Amniotic epithelial cell (primary cell): ENCODE measurements around the gene SRL.
"Not testable (repeated sequence)": the region's sequence is repeated elsewhere in the genome, so short reads cannot be mapped to it uniquely, and the experiment has no call there.

Experiments used
- DNase-seq: peaks from one replicate; pipeline ENCODE4 v3.0.0-alpha.2; 2010; ENCODE audit warnings: low read depth

Gene SRL

DNA sequence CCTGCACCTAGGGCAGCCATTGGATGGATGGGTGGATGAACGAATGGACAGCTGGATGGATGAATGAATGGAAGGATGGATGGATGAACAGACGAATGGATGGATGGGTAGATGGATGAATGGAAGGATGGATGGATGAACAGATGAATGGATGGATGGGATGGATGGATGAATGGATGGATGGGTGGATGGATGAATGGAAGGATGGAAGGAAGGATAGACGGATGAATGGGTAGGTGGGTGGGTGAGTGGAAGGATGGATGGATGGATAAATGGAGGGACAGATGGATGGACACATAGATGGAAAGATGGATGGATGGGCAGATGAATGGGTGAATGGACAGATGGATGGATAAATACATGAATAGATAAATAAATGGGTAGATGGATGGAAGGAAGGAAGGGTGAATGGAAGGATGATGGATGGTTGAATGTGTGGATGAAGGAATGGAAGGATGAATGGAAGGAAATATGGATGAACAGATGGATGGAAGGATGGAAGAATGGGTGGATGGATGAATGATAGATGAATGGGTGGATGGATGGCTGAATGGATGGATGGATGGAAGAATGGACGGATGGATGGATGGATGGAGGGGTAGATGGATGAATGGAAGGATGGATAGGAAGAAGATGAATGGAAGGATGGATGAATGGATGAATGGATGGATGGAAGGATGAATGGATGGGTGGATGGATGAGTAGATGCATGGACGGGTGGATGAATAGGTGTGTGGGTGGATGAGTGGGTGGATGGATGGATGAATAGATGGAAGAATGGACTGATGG, 15.4 kb downstream of the SRL start:
- no peak for DNase-seq

DNA sequence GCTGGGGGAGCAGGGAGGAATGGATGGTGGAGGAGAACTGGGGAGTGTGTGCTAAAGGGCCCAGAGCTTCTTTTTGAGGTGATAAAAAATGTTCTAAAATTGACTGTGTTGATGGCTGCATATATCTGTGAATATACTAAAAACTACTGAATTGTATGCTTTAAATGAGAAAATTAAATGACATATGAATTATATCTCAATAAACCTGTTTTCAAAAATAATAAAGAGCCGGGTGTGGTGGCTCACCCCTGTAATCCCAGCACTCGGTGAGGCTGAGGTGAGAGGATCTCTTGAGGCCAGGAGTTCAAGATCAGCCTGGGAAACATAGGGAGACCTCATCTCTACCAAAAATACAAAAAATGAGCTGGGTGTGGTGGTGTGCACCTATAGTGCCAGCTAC, 16.8 kb downstream of the SRL start:
- DNase-seq: no peak

DNA sequence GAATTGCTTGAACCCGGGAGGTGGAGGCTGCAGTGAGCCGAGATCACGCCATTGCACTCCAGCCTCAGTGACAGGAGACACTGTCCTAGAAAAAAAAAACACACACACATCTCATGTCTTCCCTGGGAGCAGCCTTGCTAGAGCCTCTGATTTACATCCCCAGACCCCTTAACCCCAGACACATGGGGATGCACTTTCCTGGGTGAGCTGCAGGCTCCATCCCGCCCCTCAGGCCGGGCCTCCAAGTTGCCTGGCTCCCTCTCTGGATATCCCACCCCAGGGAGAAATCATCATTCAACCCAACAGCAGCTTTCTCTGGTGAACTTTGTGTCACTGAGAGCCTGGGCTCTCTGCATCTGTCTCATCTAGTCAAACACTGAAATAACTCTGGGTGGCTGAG, 21.5 kb downstream of the SRL start:
- DNase-seq: no peak

DNA sequence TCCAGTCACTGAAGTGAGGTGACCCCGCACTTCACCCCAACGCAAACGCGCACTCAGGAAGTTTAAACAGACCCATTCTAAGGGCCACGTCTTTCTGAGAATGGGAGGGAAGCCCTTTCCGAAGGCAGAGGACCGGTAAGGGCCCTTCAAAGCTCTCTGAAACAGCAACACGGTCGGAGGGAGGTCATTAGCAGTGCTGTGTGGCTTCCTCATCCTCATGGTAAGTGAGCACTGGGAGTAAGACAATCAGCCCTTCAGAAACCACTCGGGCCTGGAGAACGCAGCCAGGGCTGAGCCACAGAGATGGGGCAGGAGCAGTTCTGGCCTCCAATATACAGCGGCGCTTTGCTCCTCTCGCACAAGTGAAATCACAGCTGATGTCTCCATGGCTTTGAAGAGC, 23.7 kb downstream of the SRL start:
- DNase-seq: no peak

DNA sequence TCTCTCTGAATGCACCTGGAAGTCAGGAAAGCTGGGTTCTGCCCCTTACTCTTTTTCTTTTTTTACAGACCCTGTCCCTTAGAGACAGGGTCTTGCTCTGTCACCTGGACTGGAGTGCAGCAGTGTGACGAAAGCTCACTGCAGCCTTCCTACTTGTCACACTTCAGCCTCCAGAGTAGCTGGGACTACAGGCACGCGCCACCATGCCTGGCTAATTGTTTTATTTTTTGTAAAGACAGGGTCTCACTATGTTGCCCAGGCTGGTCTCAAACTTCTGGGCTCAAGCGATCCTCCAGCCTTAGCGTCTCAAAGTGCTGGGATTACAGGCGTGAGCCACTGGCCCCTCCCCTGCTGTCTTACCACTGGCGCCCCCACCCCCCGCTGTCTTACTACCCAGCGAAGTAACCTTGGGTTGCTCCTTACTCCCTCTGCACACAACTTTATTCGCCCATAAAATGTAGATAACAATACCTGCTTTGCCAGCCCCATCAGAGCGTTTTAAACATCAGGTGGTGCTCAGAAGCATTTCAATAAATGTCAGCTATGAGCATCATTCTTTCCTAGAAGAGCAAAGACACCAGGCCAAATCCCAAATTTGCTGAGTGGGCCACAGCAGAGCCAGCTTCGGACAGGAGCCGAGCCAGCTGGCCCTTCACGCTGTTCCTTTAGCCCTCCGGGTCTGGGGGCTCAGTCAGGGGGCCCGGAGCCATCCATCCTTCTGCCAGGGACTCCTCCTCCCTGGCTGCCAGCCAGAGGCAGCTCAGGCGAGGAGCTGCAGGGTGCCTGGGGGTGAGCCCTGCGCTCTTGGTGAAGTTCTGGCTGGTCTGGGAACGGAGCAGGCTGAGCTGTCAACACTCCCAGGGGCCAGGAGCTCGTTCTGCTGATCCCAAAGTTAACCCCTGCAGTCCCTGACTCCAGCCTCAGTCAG, 24.4 kb downstream of the SRL start:
- no peak for DNase-seq

DNA sequence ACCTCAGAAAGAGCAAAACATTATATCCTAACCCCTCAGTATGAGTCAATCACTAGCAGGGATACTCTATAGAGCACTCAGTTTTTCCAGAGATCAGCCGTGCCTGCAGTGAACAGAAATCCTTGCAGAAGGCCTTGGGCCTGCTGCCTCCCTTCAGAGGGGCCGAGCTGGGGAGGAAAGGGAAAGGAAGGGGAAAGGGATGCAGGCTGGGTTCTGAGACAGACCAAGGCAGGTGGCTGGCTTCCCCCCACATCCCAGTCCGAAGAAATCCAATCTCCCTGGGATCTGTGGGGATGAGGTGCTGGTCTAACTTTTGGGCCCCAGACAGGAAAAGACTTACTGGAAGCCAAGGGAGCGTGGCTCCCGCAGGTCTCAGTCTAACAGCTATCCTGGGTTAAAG, 25.3 kb downstream of the SRL start:
- DNase-seq: no peak

DNA sequence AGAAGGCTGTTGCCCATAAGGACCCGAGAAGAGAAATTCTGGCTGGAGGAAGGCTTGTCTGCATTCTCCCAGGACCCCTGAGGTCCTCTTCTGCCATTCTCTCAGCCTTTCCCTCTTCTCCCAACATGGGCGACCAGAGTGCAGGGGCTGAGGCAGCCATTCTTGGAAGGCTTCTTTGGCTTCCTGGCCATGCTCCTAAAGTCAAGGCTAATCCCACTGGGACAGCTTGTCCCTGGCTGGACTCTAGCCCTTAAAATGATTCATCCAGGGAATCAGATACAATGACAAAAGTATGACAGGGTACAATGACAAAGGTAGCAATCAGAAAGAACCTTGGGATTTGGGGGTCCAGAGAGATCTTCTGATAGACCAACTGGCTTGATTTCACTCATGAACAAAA, 26.8 kb downstream of the SRL start:
- no peak for DNase-seq

DNA sequence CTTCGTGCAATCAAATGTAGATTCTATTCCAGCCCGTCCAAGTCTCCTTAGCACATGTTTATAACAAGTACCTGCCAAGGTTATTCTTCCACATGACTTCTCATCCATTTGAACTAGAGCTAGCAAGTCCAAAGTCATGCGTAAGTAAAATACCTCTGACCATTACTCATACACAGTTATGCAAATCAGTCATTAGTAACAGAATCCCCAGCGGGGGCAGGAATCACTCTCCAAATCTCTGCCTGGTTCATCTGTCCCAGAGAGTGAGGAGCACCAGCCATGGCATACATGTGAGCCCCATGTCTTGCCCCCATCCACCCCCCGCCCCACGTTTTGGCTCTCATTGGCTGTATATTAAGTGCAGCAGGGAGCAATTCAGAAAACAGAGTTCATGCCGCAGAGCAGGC, 27.7 kb downstream of the SRL start:
- DNase-seq: peak; percentile 92

DNA sequence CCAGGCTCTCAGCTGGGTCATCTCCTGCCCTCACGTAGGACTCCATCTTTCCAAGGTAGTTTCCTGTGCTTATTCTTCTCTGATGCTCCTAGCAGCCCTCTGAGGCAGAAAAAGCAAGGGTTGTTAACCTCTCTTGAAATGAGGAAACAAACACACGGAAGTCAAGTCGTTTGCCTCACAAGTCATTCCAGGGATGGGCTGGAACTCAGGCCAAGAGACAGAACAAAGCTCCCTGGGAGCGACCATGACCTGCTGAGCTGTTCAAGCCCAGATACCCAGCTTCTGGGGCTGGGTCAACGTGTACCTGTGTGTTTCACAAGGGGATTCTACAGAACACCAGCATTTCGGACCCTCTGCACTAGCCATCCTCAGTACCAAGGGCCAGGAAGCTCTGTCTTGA, 28.1 kb downstream of the SRL start:
- DNase-seq: no peak

DNA sequence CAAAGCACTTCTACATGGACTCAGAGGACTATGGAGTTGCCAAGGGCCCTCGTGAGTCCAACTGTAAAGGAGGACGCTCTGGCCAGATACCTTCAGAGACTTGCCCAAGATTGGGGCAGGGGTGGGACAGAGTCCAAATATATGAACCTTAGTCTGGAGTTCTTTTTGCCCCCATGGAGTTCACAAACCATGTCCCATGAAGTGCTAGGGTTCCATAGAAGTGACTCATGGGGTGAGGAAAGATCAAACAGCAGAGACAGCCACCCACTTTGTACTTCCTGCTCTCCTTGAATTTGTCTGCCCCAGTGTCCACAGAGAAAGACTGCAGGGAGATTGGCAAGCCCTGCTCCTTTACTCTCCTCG, 29.0 kb downstream of the SRL start:
- peak; percentile 29 for DNase-seq

DNA sequence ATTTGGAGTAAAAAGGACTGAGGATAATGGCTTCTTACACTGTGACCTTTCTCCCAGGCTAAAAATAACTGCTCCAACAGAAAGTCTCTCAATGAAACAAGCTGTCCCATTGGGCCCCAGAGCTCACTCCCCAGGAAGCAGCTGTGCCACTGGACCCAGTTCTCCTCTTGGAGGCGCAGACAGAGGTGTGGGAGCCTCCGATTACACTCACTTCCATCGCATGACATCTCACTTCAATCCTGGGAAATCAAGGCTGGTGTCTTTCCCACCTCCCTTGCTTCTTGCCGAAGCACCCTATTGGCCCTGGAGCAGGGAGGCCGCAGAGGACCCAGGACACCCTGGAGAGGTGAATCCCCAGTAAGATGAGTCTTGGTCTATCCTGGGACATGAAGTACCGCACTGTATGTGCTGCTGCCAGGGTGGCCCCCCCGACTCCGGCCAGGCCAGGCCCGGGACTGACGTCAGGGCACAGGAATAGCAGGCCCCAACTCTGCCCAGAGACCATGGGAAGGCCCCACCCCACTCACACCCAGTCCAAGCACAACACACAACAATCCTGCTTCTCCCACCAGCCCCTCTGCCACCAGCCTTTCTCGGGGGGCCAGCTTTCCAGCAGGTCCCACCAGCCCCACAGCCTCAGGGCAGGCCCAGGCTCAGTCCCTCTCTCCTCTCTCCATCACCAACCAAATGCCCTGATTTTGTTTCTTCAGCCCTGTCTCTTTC, 29.5 kb downstream of the SRL start:
- no peak for DNase-seq

DNA sequence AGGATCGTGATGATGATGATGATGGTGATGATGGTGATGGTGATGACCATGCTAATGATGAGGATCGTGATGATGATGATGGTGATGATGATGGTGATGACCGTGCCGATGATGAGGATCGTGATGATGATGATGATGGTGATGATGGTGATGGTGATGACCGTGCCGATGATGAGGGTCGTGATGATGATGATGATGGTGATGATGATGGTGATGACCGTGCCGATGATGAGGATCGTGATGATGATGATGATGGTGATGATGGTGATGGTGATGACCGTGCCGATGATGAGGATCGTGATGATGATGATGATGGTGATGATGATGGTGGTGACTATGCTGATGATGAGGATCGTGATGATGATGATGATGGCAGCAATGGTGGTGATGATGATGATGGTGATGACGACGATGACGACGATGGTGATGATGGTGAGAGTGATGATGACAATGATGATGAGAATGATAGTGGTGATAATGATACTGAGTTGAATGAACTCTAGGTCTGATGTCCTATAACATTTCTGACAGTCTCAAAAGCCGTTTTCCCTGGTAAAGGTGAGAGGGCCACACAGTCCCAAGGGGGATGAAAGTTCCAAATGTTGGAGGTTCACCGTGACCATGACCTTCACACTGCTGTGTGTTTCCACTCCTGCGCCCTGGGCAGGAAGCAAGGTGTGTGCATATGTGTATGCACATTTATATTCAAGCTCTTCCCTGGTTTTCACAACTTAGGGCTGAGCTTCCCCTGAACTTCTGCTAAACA, 30.3 kb downstream of the SRL start:
- not testable (repeated sequence) for DNase-seq

DNA sequence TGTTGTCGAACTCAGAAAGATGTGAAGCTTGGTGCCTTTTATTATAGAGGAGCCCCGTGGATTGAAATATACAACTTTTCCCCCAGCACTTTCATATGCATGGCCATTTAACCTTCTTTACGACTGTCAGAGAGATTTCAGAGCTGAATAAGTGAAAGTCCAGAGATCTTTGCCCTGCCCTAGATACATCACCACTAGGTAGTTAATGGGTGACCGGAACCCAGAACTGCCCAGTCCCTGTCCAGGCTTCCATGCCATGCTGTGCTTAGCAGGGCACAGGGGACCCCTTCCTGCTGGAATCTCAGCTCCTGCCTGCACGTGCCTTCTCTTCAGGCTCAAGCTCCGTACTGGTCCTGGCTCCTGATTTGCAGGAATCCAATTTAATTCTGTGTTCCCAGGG, 32.2 kb downstream of the SRL start:
- no peak for DNase-seq

DNA sequence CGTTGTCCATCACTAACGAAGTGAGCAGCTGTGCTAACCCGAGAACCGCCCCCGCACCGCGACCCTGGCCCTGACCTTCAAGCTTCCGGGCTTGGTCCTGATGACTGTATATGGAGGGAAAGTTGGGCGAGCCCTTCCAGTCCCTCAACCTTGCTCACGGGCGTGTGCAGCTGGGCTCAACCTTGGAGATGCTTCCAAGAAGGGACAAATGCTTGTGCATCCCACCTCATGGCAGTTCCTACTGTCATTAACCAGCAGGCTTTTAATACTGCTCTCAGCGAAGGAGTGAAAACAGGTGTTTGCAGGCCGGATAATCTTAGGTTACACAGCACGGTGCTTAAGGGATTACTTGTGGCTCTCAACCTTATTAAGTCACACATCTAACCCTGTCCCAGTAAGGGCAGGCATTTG, 33.5 kb downstream of the SRL start:
- DNase-seq: no peak

DNA sequence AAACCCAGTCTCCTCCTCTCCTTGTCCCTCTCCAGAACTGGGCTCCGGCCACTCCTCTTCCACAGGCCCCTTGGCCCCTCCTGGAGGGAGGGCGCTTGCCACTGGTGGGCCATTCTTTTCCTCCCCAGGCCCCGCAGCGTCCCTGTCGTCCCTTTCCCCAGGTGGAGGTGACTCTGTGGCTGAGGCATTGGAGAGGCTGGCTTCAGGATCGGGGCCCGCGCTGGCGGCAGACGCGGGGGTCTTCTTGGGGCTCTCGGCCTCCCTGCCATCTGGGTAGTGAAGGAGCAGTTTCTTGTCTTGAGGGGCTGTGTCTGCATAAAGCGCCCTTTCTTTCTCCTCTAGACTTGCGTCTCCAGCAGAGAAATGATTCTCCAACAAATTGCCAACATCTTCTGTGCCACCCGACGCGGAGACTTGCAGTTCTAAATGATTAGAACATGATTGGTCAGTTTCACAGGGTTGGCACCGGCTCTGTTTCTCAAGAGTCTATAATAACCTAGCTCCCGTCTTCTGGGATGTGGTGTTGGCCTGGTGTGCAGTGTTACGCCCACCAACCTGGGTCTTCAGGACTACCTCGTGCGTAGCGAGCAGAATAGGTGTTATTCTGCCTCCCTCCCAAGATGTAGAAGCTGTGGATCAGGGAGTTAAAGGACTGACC, 34.1 kb downstream of the SRL start:
- DNase-seq: no peak

DNA sequence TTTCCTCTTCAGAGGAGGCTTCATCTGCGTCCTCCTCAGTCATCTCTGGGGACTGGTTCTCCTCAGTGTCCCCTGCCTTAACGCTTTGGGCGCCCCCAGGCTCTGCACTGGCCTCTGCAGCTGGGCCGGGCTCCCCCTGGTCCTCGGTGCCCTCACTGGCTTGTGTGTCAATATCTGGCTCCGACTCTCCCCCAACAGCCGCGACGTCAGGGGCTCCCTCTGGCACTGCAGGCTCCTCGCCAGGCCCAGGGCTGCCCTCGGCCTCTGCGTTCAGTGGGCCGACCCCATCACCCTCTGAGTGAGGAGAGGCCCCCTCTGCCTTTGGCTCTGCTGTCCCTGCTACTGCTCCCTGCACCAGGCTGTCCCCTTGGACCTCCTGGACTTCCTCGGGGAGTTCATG, 34.7 kb downstream of the SRL start:
- DNase-seq: no peak

DNA sequence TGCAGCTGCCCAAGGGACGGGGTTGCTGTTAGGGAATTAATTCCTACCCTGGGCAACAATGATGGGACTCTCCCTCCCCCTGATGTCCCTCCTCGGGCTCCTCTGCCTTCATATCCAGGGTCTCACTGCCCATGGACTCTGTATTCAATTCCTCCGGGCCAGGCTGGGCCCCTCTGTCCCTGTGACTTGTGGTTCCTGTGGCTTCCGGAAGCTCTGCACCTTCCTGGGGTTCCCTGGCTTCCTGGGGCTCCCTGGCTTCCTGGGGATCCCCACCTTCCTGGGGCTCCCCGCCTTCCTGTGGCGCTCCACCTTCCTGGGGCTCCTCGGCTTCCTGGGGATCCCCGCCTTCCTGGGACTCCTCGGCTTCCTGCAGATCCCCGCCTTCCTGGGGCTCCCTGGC, 35.2 kb downstream of the SRL start:
- no peak for DNase-seq

DNA sequence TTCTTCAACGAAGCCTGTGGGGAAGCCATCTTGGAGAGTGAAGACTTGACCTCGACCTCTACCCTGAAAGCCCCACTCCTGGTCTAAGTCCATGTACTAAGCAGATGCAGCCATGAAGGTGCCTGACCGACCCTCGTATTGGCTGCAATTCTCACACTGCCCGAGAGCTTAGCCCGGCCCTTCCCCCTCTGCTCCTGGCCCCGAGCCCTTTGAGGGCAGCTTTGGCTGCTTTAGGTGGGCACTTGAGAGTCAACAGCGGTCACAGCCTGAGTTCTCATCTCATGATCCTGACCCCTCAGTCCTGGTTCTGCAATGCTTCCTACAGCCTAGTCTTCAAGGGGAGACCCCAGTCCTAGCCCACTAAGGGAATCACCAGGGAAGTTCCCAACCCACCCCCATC, 35.9 kb downstream of the SRL start:
- DNase-seq: no peak

DNA sequence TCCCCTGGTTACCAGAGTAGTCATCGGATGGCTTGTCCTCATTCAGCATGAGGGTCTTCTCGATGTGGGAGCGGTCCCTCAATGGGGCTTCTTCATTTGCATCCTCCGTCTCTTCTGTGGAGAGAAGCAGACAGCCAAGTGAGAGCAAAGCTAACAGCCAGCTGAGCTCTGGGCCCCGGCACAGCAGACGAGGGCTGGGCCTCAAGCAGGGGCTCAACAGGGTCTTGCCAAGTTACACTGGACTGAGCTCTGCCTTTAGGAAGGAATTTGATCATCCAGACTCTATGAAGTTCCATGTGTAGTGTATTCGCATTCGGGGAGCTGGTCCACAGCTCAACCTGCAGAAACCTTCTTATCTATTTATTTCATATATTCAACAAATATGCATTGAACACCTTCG, 37.4 kb downstream of the SRL start:
- no peak for DNase-seq

DNA sequence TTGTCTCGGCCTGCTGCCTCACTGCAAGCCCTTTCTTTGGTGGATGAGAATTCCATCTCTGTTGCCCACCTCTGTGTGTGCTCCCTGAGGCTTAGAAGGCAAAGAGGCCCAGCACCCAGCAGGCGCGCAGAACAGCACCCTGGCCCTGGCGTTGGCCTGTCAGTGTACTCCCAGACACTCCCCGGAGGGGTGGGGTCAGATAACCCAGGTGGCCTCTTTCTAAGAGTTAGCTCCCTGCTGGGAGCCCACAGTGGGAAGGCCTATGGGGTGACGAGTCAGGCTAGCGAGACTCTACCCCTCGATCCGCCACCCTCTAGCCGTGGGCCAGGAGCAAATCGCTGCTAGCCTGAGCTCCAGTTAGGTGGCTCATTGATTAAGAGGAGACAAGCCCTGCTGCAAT, 38.1 kb downstream of the SRL start:
- no peak for DNase-seq

DNA sequence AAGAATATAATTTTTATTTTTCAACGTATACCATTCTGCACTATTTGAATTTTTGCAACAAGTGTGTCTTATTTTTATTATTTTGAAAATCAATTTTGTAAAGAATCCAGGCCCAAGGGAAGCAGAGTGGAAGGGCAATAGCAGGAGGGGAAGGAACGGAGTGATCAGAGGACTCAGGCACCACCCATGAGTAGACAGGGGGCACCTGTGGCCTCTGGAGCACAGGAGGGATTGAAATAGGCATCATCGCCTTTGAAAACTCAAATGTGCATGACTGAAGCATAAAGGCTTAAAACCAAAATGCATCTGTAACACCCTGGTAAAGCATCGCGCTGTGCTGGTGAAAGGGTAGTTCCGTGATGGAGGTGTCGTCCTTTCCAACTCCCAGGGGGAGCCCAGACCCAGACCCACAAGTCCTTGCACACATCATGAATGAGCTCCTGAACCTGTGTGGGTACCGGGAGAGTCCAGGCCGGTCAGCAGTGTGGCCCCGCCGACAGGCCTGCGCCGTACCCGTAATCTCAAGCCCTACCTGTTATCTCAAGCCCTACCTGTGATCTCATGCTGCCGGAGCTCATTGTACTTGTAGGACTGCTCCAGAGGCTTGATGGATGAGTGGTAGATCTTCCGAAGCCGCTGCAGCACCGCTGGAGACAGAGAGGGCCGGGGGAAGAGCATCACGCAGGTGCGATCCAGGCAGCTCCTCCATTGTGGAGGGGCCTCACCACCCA, 39.1 kb downstream of the SRL start:
- DNase-seq: no peak
